Pericardium fibroblast (primary cell): ENCODE results near the gene KDELR1. TPM values are rescaled to one million over a fixed set of nuclear protein-coding genes. Genes with fewer than 3 reads are reported as not detected.

Experiments
- total RNA-seq: library from RNA; depleted of rRNA; stranded (reverse); fragments of >200 nt; gene quantifications from 2 replicates; pipeline ENCODE4 v1.2.3, GENCODE V29; 2015

Gene KDELR1
- total RNA-seq, result 222 and 228 TPM in 2 replicates

DNA sequence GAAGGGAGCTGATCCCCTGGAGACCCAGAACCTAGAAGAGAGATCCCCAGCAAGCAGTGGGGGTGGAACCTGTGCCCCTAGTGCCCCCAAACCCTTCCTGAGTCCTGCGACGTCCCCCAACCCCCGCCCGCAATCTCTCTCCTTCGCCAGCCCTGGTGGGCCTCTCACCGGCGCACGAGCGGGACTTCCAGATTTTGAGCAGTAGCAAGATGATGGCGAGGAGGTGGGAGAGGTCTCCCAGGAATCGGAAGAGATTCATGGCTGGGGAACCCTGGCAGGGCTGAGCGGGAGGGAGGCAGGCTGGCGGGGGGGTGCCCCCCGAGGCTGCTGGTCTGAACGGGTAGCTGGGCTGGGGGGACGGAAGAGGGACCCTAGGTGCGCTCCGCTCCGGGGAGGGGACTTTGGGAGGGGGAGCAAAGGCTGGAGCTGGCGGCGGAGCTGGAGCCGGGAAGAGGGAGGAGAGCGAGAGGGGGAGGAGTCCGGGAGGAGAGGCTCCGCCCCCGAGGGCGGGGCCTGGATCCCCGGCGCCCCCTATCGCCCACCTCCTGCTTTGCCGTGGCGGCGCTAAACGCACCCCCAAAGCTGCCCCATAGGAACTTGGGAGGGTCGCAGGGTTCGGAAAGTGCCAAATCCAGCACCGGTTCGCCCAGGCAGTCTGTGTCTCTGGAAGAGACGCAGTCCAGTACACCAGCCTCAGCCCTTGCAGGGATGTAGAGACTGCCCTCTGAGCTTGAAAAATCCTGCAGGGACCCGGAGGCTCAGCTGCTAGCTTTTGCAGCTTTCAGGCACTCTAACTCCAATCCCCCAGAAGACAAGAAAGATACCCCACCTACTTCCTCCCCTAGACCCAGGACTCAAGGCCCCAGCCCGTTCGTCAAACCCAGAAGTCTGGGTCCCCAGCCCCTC is at the start of gene KDELR1:
TSS of gene KDELR1 (minus strand) at position 452 of the 906 bp plus-strand sequence. CDS start at position 259, 193 bp downstream.

DNA sequence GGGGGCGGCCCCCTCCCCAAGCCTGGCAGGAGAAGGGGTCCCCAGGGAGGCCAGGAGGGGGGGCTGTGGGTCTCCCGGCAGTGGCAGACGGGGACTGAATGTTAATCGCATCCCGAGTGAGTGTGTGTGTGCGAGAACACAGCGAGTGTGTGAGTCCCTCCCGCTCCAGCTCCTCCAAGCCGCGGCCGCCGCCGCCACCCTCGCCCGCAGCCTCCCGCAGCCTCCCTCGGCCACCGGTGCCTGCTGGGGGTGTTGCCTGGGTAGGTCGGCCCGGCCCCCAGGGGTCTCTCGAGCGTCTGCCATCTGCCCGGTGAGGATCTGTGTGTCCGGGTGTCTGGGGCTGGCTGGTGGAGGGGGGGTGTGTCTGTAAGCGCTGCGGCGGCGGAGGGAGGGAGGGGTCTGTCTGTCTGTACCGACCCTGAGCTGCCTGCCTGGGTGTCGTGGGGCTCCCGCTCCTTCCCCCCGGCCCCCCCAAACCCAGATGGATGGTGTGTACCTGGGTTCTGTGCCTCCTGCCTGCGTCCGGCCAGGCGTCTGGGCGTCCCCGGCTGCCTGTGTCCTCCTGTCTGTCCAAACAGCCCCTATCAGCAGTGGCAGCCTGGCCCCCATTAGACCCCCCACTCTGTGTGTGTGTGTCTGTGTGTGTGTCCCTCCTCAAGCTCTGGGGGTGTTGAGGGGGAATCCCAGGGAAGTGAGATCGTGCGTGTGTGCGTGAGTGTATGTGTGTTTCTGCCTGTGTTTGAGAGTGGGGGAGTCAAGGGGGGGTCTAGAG is 2.4 kb upstream of the KDELR1 start, which contains the start of gene GRIN2D:
TSS of gene GRIN2D (plus strand) at position 110 of the 772 bp plus-strand sequence. CDS start 4,725 bp downstream, outside the sequence.

DNA sequence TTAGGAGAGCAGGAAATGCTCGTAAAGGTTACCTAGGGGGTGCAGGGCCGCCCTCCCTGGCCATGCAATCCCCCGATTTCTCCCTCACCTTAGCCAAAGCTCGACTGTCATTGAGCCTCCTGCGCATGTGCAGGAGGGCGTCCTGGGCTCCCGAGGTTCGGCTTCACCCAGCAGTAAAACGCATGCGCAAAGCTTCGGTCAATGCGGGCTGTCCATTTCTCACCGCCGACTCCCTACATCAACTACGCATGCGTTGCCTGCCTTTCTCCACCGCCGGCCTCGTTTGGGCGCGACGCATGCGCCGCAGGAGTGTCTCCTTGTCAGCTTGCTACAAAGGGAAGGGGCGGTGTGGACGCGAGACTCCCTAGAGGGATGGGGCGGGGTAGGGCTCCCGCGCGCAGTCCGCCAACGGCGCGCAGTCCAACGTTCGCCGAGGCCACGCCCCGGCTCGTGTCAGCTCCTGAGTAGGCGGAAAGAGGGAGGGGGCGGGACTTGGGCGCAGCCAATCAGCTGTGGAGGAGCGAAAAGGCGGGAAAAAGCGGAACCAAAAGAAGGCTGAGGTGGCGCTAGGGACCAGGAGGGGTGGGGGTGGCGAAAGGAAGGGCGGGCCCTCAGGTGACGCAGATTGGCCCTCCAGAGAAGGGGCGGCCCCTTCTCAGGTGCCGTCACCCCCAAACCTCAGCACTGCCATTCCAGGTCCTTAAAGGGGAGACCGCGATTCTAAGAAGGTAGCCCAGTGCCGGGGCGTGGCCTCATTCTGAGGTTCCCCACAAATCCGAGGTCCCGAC is 27.3 kb downstream of the KDELR1 start, which contains the start of the genes SYNGR4 and TMEM143:
TSS of gene SYNGR4 (plus strand) at position 558 of the 788 bp plus-strand sequence. CDS start 1,476 bp downstream, outside the sequence.
TSS of gene TMEM143 (minus strand) at position 131 of the 788 bp plus-strand sequence. CDS start at position 111, 20 bp downstream.

Other genes starting within 250 kb of the KDELR1 start
- gene LIG1, start 221.2 kb downstream of the KDELR1 start, total RNA-seq, result 4.8 and 7.7 TPM in 2 replicates
- 0.82 and 1.5 TPM in 2 replicates for gene ZSWIM9, start 220.9 kb downstream of the KDELR1 start, total RNA-seq
- gene CARD8, start 135.6 kb downstream of the KDELR1 start, total RNA-seq, result 6.4 and 7.8 TPM in 2 replicates
- gene ZNF114, start 121.5 kb downstream of the KDELR1 start, total RNA-seq, result 0.12 TPM in 1 of 2 replicates, not detected in the other
- 125 and 282 TPM in 2 replicates for gene EMP3, start 66.0 kb downstream of the KDELR1 start, total RNA-seq
- gene TMEM143, start 27.6 kb downstream of the KDELR1 start, total RNA-seq, result 3.7 and 20.3 TPM in 2 replicates
- not detected in 2 replicates for gene SYNGR4, start 27.2 kb downstream of the KDELR1 start, total RNA-seq
- 1.4 and 5.0 TPM in 2 replicates for gene GRIN2D, start 2.1 kb upstream of the KDELR1 start, total RNA-seq
- 17.7 and 23.2 TPM in 2 replicates for gene GRWD1, start 54.4 kb upstream of the KDELR1 start, total RNA-seq
- 0.35 and 1.8 TPM in 2 replicates for gene KCNJ14, start 64.0 kb upstream of the KDELR1 start, total RNA-seq
- gene CYTH2, start 77.8 kb upstream of the KDELR1 start, total RNA-seq, result 28.1 and 37.5 TPM in 2 replicates
- not detected in 2 replicates for gene LMTK3, start 120.3 kb upstream of the KDELR1 start, total RNA-seq
- gene SULT2B1, start 160.6 kb upstream of the KDELR1 start, total RNA-seq, result 0.23 TPM in 1 of 2 replicates, not detected in the other
- not detected in 2 replicates for gene SPACA4, start 215.2 kb upstream of the KDELR1 start, total RNA-seq
- not detected in 2 replicates for gene FAM83E, start 223.5 kb upstream of the KDELR1 start, total RNA-seq
- gene RPL18, start 227.6 kb upstream of the KDELR1 start, total RNA-seq, result 2,965 and 4,008 TPM in 2 replicates
- 10.4 and 15.2 TPM in 2 replicates for gene SPHK2, start 228.0 kb upstream of the KDELR1 start, total RNA-seq
- 2.7 and 3.7 TPM in 2 replicates for gene DBP, start 245.8 kb upstream of the KDELR1 start, total RNA-seq